HCT116 (cell line): ENCODE measurements around the gene TVP23A. TPM values are rescaled to one million over a fixed set of nuclear protein-coding genes. Genes with fewer than 3 reads are reported as not detected.

Source experiments
- ATAC-seq: fragments of 200-7000 bp; cut with Tn5 transposase; 2 replicates; pipeline ENCODE4 v1.9.1; 2020; ENCODE audit warnings: mild to moderate bottlenecking, moderate library complexity
- BruUV-seq: library from RNA; stranded (reverse); fragments of 400-500 nt; replicated peaks from 2 replicates; lab custom pipeline; 2021; lab: Mats Ljungman, UMichigan
- CTCF ChIA-PET: fragments of 300-600 bp; sonication (Branson Sonifier 250); formaldehyde crosslinking; loops from one replicate; lab custom pipeline; 2021; ENCODE audit warnings: antibody characterized with exemption; lab: Charles Lee
- POLR2A ChIA-PET: fragments of 300-600, 350-600 bp; sonication (Branson Sonifier 250); formaldehyde crosslinking; loops from one replicate; lab custom pipeline; 2021; ENCODE audit warnings: antibody characterized with exemption; lab: Charles Lee
- RAD21 ChIA-PET, 2 experiments: fragments of 300-600 bp; sonication (Branson Sonifier 250); formaldehyde crosslinking; loops; one replicate each; lab custom pipeline; 2023; ENCODE audit warnings: low total read pairs in 2 of 2; ENCODE audit not compliant: uncharacterized antibody in 2 of 2, unreplicated experiment in 2 of 2, low non-redundant PET in 1 of 2; lab: Charles Lee
- DNase-seq: peaks from one replicate; pipeline ENCODE4 v3.0.0-alpha.2; 2010; ENCODE audit warnings: low read depth, low spot score
- H2AFZ ChIP-seq: fragments of 200-600 bp; shearing (Covaris generic), sonication (generic); 2 replicates; pipeline ENCODE4 v1.6.1; 2017; ENCODE audit warnings: low read depth, mixed run types, mixed read lengths, antibody characterized with exemption, low read length; ENCODE audit not compliant: poor library complexity, severe bottlenecking
- H3K27ac ChIP-seq: 2 replicates; pipeline ENCODE4 v1.5.1; 2012; ENCODE audit warnings: low read depth, low read length
- H3K27me3 ChIP-seq: fragments of 200-600 bp; sonication (generic); 2 replicates; pipeline ENCODE4 v1.6.1; 2016; ENCODE audit warnings: mixed run types, low read length, mixed read lengths; ENCODE audit not compliant: insufficient read depth
- H3K36me3 ChIP-seq, 2 experiments: fragments of 200-500 bp in 1 of 2; fragments of 200-600 bp in 1 of 2; sonication (Bioruptor generic) in 1 of 2; sonication (generic) in 1 of 2; 2 replicates each; pipeline versions ENCODE4 v1.5.1 to v1.6.1; 2014 to 2016; ENCODE audit warnings: low read length in 2 of 2, inconsistent platforms in 1 of 2, mixed read lengths in 1 of 2, mixed run types in 1 of 2; ENCODE audit not compliant: insufficient read depth in 2 of 2, control insufficient read depth in 1 of 2
- H3K4me1 ChIP-seq, 2 experiments: fragments of 200-600 bp in 1 of 2; sonication (generic) in 1 of 2; 2 replicates each; pipeline versions ENCODE4 v1.5.1 to v1.6.1; 2012 to 2017; ENCODE audit warnings: low read length in 2 of 2, inconsistent platforms in 1 of 2, mild to moderate bottlenecking in 1 of 2, mixed read lengths in 1 of 2, mixed run types in 1 of 2, moderate library complexity in 1 of 2; ENCODE audit not compliant: insufficient read depth in 2 of 2, control insufficient read depth in 1 of 2
- H3K4me2 ChIP-seq: fragments of 200-600 bp; sonication (generic); 2 replicates; pipeline ENCODE4 v1.6.1; 2017; ENCODE audit warnings: mixed run types, low read length, mixed read lengths
- H3K4me3 ChIP-seq, 2 experiments: fragments of 200-600 bp in 1 of 2; sonication (generic) in 1 of 2; replicated peaks in 1 of 2; 2 replicates each; pipeline ENCODE4 v1.5.1; 2011 to 2016; ENCODE audit warnings: low read length in 2 of 2, control low read depth in 1 of 2, low read depth in 1 of 2, mild to moderate bottlenecking in 1 of 2, mixed read lengths in 1 of 2, mixed run types in 1 of 2
- H3K79me2 ChIP-seq: fragments of 200-600 bp; sonication (generic); 2 replicates; pipeline ENCODE4 v1.6.1; 2017; ENCODE audit warnings: mild to moderate bottlenecking, mixed run types, low read length, moderate library complexity, mixed read lengths; ENCODE audit not compliant: insufficient read depth
- H3K9ac ChIP-seq: fragments of 200-600 bp; sonication (generic); 2 replicates; pipeline ENCODE4 v1.6.1; 2016; ENCODE audit warnings: low read length, mixed read lengths
- H3K9me2 ChIP-seq: fragments of 200-600 bp; sonication (generic), shearing (Covaris generic); 2 replicates; pipeline ENCODE4 v1.6.1; 2017; ENCODE audit warnings: mixed run types, mild to moderate bottlenecking, moderate library complexity; ENCODE audit not compliant: insufficient read depth
- H3K9me3 ChIP-seq, 2 experiments: fragments of 200-500 bp in 1 of 2; fragments of 200-600 bp in 1 of 2; sonication (Bioruptor generic) in 1 of 2; sonication (generic) in 1 of 2; 2 replicates each; pipeline ENCODE4 v1.6.1; 2014 to 2017; ENCODE audit warnings: low read length in 2 of 2, mixed read lengths in 2 of 2, inconsistent platforms in 1 of 2, low read depth in 1 of 2, mild to moderate bottlenecking in 1 of 2, mixed run types in 1 of 2, moderate library complexity in 1 of 2; ENCODE audit not compliant: control insufficient read depth in 1 of 2, insufficient read depth in 1 of 2
- H4K20me1 ChIP-seq: fragments of 200-600 bp; sonication (generic), shearing (Covaris generic); 2 replicates; pipeline ENCODE4 v1.6.1; 2017; ENCODE audit warnings: mixed run types, mild to moderate bottlenecking, moderate library complexity; ENCODE audit not compliant: insufficient read depth
- CBX3 ChIP-seq: IDR thresholded peaks from 2 replicates; pipeline ENCODE4 v1.6.1; 2012; ENCODE audit warnings: low read depth
- CEBPB ChIP-seq: IDR thresholded peaks from 2 replicates; pipeline ENCODE4 v1.6.1; 2012; ENCODE audit warnings: low read depth
- EGR1 ChIP-seq: IDR thresholded peaks from 2 replicates; pipeline ENCODE4 v1.6.1; 2012; ENCODE audit warnings: low read depth
- ELF1 ChIP-seq: IDR thresholded peaks from 2 replicates; pipeline ENCODE4 v1.6.1; 2012; ENCODE audit warnings: low read depth, borderline replicate concordance
- EZH2 ChIP-seq: fragments of 200-600 bp; sonication (generic); IDR thresholded peaks from 2 replicates; pipeline ENCODE4 v1.6.1; 2017; ENCODE audit warnings: antibody characterized with exemption, mixed run types
- EZH2phosphoT487 ChIP-seq: fragments of 200-600 bp; IDR thresholded peaks from 2 replicates; pipeline ENCODE4 v1.6.1; 2018; ENCODE audit warnings: antibody characterized with exemption, borderline replicate concordance
- JUND ChIP-seq: IDR thresholded peaks from 2 replicates; pipeline ENCODE4 v1.6.1; 2012
- RAD21 ChIP-seq: IDR thresholded peaks from 2 replicates; pipeline ENCODE4 v1.6.1; 2012; ENCODE audit warnings: low read depth, mild to moderate bottlenecking
- TCF7L2 ChIP-seq: IDR thresholded peaks from 2 replicates; pipeline ENCODE4 v1.7.0; 2011; ENCODE audit warnings: borderline replicate concordance, inconsistent platforms; ENCODE audit not compliant: insufficient read depth, insufficient read length; ENCODE audit errors: extremely low read depth
- intact Hi-C: fragments of 100-400 bp; cut with micrococcal nuclease; formaldehyde crosslinking; loops from 2 replicates; pipeline ENCODE4 v1.10.0; 2022
- total RNA-seq: library from RNA; stranded (reverse); gene quantifications from one replicate; pipeline ENCODE4 v1.2.1, GENCODE V29; 2021; ENCODE audit not compliant: unreplicated experiment
- TF ChIP-seq, protein P1 (sequence below): IDR thresholded peaks from 2 replicates; pipeline ENCODE4 v1.6.1; 2012; ENCODE audit warnings: low read depth
- TF ChIP-seq, protein P2 (sequence below): IDR thresholded peaks from 2 replicates; pipeline ENCODE4 v1.6.1; 2012
- TF ChIP-seq, protein P3 (sequence below): IDR thresholded peaks from 2 replicates; pipeline ENCODE4 v1.6.1; 2012

Gene TVP23A
- total RNA-seq, 1 experiment from 2014 or later: not detected

DNA sequence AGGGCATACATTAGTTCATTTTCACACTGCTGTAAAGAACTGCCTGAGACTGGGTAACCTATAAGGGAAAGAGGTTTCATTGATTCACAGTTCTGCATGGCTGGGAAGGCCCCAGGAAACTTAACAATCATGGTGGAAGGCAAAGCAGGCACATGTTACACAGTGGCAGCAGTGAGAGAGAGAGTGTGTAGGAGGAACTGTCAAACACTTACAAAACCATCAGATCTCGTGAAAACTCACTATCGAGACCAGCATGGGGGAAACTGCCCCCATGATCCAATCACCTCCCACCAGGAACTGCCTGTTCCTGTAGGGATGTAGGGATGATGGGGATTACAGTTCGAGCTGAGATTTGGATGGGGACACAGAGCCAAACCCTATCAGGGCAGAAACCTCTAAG, 57.7 kb downstream of the TVP23A start:
- Histone ChIP-seq H3K4me3 (no peak overlapping the region), H3K4me1 (peaks cover 0 to under 1% of the 10 kb centered on the region in 2 experiments; a peak in 1 of 4 replicates), H3K9ac (no peak overlapping the region), H3K9me3 (no peaks in the 10 kb centered on the region), H3K79me2 (no peaks in the 10 kb centered on the region), H3K9me2 (no peaks in the 10 kb centered on the region), H2AFZ (no peak overlapping the region), H3K36me3 (peaks cover 5 to 17% of the 10 kb centered on the region in 2 experiments; a peak in 3 of 4 replicates), H3K27ac (no peak overlapping the region), H3K4me2 (no peak overlapping the region), H4K20me1 (no peaks in the 10 kb centered on the region), H3K27me3 (no peaks in the 10 kb centered on the region)
- ATAC-seq: no peak
- no TSS peak for BruUV-seq
- RAD21 ChIA-PET: no interaction called here
- intact Hi-C loops: no loop called here
- no peak for DNase-seq
- no peak for TF ChIP-seq JUND
- TF ChIP-seq, protein P1, sequence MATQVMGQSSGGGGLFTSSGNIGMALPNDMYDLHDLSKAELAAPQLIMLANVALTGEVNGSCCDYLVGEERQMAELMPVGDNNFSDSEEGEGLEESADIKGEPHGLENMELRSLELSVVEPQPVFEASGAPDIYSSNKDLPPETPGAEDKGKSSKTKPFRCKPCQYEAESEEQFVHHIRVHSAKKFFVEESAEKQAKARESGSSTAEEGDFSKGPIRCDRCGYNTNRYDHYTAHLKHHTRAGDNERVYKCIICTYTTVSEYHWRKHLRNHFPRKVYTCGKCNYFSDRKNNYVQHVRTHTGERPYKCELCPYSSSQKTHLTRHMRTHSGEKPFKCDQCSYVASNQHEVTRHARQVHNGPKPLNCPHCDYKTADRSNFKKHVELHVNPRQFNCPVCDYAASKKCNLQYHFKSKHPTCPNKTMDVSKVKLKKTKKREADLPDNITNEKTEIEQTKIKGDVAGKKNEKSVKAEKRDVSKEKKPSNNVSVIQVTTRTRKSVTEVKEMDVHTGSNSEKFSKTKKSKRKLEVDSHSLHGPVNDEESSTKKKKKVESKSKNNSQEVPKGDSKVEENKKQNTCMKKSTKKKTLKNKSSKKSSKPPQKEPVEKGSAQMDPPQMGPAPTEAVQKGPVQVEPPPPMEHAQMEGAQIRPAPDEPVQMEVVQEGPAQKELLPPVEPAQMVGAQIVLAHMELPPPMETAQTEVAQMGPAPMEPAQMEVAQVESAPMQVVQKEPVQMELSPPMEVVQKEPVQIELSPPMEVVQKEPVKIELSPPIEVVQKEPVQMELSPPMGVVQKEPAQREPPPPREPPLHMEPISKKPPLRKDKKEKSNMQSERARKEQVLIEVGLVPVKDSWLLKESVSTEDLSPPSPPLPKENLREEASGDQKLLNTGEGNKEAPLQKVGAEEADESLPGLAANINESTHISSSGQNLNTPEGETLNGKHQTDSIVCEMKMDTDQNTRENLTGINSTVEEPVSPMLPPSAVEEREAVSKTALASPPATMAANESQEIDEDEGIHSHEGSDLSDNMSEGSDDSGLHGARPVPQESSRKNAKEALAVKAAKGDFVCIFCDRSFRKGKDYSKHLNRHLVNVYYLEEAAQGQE: no peak
- TF ChIP-seq RAD21: no peak
- TF ChIP-seq, protein P2, sequence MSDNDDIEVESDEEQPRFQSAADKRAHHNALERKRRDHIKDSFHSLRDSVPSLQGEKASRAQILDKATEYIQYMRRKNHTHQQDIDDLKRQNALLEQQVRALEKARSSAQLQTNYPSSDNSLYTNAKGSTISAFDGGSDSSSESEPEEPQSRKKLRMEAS: no peak
- TF ChIP-seq CBX3: no peak
- TF ChIP-seq ELF1: no peak
- TF ChIP-seq TCF7L2: no peak
- no peak for TF ChIP-seq EZH2phosphoT487
- TF ChIP-seq EGR1: no peak
- TF ChIP-seq CEBPB: no peak
- TF ChIP-seq, protein P3, sequence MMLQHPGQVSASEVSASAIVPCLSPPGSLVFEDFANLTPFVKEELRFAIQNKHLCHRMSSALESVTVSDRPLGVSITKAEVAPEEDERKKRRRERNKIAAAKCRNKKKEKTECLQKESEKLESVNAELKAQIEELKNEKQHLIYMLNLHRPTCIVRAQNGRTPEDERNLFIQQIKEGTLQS: no peak
- no peak for TF ChIP-seq EZH2
- CTCF ChIA-PET: no interaction called here
- POLR2A ChIA-PET: no interaction called here
